Activated naive CD8-positive, alpha-beta T cell (primary cell): ENCODE measurements around the gene ISLR.
"Not testable (repeated sequence)": the region's sequence is repeated elsewhere in the genome, so short reads cannot be mapped to it uniquely, and the experiment has no call there.

Experiments
- H3K27ac Mint-ChIP-seq: one replicate; pipeline ENCODE4 v1.8.0; 2021; ENCODE audit warnings: mixed read lengths
- H3K27me3 Mint-ChIP-seq: one replicate; pipeline ENCODE4 v1.8.0; 2021; ENCODE audit warnings: mixed read lengths
- H3K36me3 Mint-ChIP-seq: one replicate; pipeline ENCODE4 v1.8.0; 2021; ENCODE audit warnings: mixed read lengths
- H3K4me1 Mint-ChIP-seq: one replicate; pipeline ENCODE4 v1.8.0; 2021; ENCODE audit warnings: low read depth, mixed read lengths
- H3K4me3 Mint-ChIP-seq: one replicate; pipeline ENCODE4 v1.8.0; 2021; ENCODE audit warnings: mild to moderate bottlenecking, mixed read lengths
- H3K9me3 Mint-ChIP-seq: one replicate; pipeline ENCODE4 v1.8.0; 2021; ENCODE audit warnings: low read depth, mixed read lengths

Gene ISLR

GRCh38 chr15:74157868-74158827 lies 15.4 kb upstream of the ISLR start:
- Mint-ChIP-seq H3K4me1 (peaks cover 14% of the 10 kb centered on the region), H3K36me3 (no peaks in the 10 kb centered on the region), H3K27me3 (peaks cover 8% of the 10 kb centered on the region), H3K4me3 (no peak overlapping the region), H3K9me3 (no peaks in the 10 kb centered on the region), H3K27ac (no peak overlapping the region)

DNA sequence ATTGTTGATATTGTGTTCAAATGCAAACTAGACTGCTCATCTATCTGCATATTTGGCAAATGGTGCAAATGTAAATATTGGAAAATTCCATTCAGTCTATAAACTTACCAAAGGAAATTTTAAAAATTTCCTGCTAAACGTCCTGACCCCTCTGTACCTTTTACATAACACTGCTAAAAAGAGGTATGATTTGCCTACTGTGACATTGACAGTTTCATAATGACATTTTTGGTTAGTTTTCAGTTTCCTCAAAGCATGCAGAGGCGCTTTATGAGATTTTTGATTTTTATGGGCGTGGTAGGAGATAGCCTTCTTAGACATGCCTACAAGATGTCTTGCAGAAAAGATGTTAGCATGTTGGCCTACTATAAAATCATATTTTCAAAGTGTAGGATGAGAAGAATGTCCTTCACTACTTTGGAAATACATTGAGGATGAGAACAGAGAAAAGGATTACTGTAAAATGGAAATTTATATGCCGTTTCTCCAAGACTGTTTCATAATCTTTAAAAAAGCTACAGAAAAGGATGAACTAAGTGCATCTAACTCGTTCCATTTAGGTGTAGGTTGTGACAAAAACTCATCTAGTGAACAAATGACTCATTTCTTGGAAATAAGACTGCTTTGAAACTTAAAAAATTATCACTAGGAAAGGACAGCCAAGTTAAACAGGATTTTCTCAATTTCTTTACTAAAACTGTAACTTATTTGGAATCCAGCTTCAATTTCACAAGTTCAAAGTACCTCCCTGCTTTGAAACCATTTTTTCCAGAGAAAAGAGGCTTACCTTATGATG lies 14.5 kb upstream of the ISLR start:
- Mint-ChIP-seq H3K36me3 (no peaks in the 10 kb centered on the region), H3K27me3 (peaks cover 5% of the 10 kb centered on the region), H3K4me1 (peaks cover 14% of the 10 kb centered on the region), H3K27ac (no peak overlapping the region), H3K9me3 (no peaks in the 10 kb centered on the region), H3K4me3 (no peak overlapping the region)

DNA sequence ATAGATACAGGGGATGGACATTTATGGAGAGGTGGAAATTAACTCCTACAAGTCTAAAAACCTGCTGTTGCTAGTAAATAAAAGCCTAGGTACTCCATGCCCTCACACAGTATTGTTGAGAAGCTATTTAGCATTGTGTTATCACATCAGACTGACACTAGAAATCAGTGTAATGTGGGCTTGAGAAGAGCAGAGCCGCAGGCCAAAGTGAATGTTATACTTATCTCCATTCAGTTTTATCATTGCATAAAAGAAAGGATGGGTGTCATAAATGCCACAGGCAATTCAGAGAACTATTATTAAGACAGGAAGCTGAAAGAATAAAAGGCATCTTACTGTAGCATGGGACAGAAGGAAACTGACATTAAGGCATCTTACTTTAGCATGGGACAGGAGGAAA lies 13.7 kb upstream of the ISLR start:
- H3K9me3 Mint-ChIP-seq = no peaks in the 10 kb centered on the region
- peaks cover 14% of the 10 kb centered on the region for H3K4me1 Mint-ChIP-seq
- no peak overlapping the region for H3K27ac Mint-ChIP-seq
- peaks cover 5% of the 10 kb centered on the region for H3K27me3 Mint-ChIP-seq
- H3K36me3 Mint-ChIP-seq = no peaks in the 10 kb centered on the region
- no peak overlapping the region for H3K4me3 Mint-ChIP-seq

DNA sequence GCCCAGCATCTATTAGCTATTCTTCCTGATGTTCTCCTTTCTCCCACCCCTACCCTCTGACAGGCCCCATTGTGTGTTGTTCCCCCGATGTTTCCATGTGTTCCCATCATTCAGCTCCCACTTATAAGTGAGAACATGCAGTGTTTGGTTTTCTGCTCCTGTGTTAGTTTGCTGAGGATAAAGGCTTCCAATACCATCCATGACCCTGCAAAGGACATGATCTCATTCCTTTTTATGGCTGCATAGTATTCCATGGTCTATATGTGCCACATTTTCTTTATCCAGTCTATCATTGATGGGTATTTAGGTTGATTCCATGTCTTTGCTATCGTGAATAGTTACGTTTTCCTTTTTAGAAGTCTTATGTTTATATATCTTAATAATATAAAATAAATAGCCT lies 13.1 kb upstream of the ISLR start:
- peaks cover 14% of the 10 kb centered on the region for H3K4me1 Mint-ChIP-seq
- not testable (repeated sequence) for H3K9me3 Mint-ChIP-seq, H3K36me3 Mint-ChIP-seq, H3K27me3 Mint-ChIP-seq, H3K27ac Mint-ChIP-seq, H3K4me3 Mint-ChIP-seq

GRCh38 chr15:74162195-74162536 lies 11.3 kb upstream of the ISLR start:
- H3K9me3 Mint-ChIP-seq, H3K4me3 Mint-ChIP-seq, H3K27me3 Mint-ChIP-seq, H3K27ac Mint-ChIP-seq, H3K36me3 Mint-ChIP-seq, H3K4me1 Mint-ChIP-seq: not testable (repeated sequence)

DNA sequence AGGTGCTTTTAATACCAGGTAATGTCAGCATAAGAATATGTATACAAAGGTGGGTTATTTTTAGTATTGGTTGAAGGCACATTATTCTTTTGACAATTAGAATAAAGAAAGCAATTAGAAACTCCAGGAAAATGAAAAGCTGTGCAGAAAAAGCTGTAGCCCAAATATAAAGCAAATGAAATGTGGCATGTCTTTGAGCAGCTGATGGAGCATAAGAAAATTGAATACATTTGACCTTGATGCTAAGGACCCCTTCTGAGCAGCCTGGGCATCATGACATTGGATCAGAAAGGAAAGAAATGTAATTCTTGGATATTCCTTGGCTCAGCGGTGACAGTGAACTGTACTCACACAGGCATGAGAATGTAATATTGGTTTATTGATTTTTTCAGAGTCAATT lies 8.0 kb upstream of the ISLR start:
- Mint-ChIP-seq H3K36me3 (no peaks in the 10 kb centered on the region), H3K27ac (no peak overlapping the region), H3K4me3 (no peak overlapping the region), H3K4me1 (no peaks in the 10 kb centered on the region), H3K9me3 (no peaks in the 10 kb centered on the region), H3K27me3 (peaks cover 3% of the 10 kb centered on the region)

DNA sequence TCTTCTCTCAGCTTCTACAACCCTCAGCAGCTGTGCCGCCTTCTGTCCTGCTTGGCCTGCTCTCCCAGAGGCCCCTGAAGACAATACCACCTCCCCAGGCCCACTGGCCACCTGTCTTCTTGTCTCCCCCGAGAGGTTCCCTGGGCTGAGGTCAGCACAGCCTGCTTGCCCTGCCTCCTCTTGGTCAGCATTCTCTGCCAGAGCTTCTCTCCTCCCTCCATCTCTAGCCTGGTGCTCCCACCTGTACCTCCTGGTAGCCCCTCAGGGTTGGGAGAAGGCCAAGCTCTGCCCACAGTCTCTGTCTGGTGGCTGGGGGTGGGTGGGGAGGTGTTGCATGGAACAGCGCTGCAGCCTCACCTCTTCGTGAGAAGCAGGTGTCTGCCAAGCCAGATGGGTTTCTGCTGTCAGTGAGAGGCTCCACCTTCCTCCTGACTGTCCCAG lies 5.6 kb upstream of the ISLR start:
- no peak overlapping the region for H3K27ac Mint-ChIP-seq
- no peaks in the 10 kb centered on the region for H3K4me1 Mint-ChIP-seq
- no peaks in the 10 kb centered on the region for H3K9me3 Mint-ChIP-seq
- no peak overlapping the region for H3K4me3 Mint-ChIP-seq
- peaks cover under 1% of the 10 kb centered on the region for H3K27me3 Mint-ChIP-seq
- no peaks in the 10 kb centered on the region for H3K36me3 Mint-ChIP-seq

DNA sequence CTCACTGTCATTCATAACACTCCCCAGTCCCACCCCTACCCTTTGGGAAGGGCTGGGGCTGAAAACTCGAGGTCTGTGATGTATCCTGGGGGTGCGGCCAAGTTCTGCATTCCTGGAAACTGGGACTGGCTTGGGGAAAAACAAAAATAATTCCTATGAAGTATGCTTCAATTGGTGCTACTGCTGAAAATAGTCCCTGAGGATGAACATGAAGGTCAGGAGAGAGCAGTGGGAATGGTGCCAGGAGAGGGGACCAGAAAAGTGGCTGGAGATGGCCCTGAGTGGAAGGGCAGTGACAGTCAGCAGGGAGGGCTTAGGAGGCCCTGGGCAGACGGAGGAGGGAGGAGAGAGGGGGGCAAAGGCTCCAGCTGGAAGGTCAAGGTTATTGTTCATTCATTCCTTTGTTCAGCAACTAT lies 4.8 kb upstream of the ISLR start:
- Mint-ChIP-seq H3K4me3 (no peak overlapping the region), H3K27ac (no peak overlapping the region), H3K9me3 (no peaks in the 10 kb centered on the region), H3K4me1 (no peaks in the 10 kb centered on the region), H3K36me3 (no peaks in the 10 kb centered on the region), H3K27me3 (no peaks in the 10 kb centered on the region)

GRCh38 chr15:74170071-74170844 lies 3.3 kb upstream of the ISLR start:
- no peak overlapping the region for H3K27ac Mint-ChIP-seq
- no peaks in the 10 kb centered on the region for H3K36me3 Mint-ChIP-seq
- no peaks in the 10 kb centered on the region for H3K9me3 Mint-ChIP-seq
- no peaks in the 10 kb centered on the region for H3K27me3 Mint-ChIP-seq
- H3K4me3 Mint-ChIP-seq = no peak overlapping the region
- H3K4me1 Mint-ChIP-seq = no peaks in the 10 kb centered on the region

DNA sequence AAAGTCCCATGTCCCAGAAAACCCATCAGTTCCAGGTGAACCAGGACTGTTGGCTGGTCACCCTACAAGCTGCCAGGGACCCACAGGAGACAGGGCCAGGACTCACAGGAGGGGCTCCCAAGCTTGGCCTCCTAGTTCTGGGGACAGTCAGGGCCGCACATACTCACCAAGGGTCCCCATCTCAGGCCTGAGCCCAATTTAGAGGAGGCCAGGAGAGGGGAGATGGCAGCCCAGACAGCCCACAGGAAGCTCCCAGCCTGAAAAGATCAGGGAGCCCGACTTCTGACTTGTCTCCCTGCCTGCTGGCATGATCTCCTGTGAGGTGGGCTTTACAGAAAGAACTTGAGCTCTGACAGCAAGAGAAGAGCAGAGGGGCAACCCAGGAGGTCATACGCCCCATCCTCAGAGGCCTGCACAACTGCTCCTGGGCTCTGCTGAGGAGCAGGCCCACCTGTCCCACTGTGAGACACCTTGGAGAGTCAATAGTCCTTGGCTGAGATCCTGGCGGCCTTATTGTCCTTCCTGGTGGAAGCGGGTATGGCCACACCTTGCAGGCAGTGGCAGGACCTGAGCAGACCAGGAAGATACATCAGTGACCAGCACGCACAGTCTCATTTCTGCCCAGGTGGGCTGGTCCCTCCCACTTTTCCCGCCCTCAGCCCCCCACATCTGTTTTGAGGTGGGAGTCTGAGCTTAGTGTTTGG lies 2.5 kb upstream of the ISLR start:
- Mint-ChIP-seq H3K36me3 (no peaks in the 10 kb centered on the region), H3K9me3 (no peaks in the 10 kb centered on the region), H3K4me1 (no peaks in the 10 kb centered on the region), H3K27me3 (no peaks in the 10 kb centered on the region), H3K27ac (no peak overlapping the region), H3K4me3 (no peak overlapping the region)

DNA sequence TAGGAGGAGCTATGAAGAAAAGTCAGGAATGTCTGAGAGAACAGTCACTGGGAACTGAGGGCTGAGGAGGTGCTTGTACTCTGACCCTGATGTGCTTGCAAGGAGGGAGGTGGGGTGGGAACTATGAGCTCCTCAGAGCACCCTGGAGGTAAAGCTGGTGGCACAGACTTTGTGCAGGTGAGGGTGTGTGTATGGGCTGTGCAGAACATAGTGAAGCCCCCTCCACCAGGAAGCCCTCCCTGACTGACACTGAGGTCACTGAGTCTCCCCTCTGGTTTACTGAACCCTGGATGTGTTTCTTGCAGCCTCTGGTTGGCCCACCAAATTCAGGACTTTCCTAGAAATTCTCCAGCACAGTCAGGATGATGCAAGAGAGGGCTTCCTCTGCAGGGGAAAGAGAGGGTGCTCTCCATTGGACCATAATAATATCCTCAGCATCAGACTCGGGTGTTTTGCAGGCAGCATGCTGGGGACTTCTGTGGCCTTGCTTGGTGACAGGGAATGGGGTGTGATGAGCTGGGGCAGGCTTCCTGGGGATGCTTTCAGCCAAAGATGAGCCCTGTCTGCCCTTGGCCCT lies 1.5 kb upstream of the ISLR start:
- H3K27me3 Mint-ChIP-seq = no peaks in the 10 kb centered on the region
- no peaks in the 10 kb centered on the region for H3K9me3 Mint-ChIP-seq
- H3K4me1 Mint-ChIP-seq = no peaks in the 10 kb centered on the region
- H3K36me3 Mint-ChIP-seq = no peaks in the 10 kb centered on the region
- no peak overlapping the region for H3K4me3 Mint-ChIP-seq
- no peak overlapping the region for H3K27ac Mint-ChIP-seq

DNA sequence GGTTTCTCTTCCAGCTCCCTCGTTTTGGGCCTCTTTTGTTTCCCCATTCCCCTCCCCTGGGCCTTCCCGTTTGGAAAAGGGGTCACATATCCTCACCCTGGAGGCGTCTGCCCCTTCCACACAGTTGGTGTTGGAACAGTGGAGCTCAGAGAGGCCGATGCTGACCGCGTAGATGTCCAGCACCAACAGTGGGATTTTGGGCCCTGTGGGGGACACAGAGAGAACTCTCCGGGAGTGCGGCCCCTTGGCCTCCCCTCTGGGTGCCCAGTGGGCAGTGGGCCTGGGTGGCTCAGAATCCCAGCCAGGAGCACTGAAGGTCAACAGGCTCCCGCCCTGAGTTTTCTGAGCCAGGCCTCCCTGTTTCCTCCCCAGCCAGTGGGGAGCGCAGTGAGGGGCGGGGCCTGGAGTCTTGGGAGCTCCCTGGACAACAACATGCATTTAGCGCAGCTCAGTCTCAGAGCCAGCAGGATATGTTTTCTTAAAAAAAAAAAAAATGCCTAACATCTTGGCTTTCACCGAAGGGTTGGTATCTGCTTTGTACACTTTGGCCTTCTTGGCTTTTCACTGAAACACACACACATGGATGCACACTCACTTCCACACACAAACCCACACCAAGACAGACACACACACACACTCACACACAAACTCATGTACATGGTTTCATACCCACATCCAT lies 670 bp upstream of the ISLR start:
- Mint-ChIP-seq H3K27ac (no peak overlapping the region), H3K36me3 (no peaks in the 10 kb centered on the region), H3K4me3 (no peak overlapping the region), H3K4me1 (no peaks in the 10 kb centered on the region), H3K9me3 (no peaks in the 10 kb centered on the region), H3K27me3 (no peaks in the 10 kb centered on the region)

- no peaks in the 10 kb centered on the region for H3K4me1 Mint-ChIP-seq
- H3K36me3 Mint-ChIP-seq = no peaks in the 10 kb centered on the region
- H3K27ac Mint-ChIP-seq = no peak overlapping the region
- H3K4me3 Mint-ChIP-seq = no peak overlapping the region
- no peaks in the 10 kb centered on the region for H3K9me3 Mint-ChIP-seq
- H3K27me3 Mint-ChIP-seq = no peaks in the 10 kb centered on the region
These were observed 878 bp downstream of the ISLR start for GRCh38 chr15:74174219-74174957.
